Fibroblast of skin of back (primary cell): ENCODE measurements around the gene PINK1.

ENCODE experiments used
- DNase-seq: peaks from one replicate; pipeline ENCODE4 v3.0.0-alpha.2; 2013

The PINK1 gene

DNA sequence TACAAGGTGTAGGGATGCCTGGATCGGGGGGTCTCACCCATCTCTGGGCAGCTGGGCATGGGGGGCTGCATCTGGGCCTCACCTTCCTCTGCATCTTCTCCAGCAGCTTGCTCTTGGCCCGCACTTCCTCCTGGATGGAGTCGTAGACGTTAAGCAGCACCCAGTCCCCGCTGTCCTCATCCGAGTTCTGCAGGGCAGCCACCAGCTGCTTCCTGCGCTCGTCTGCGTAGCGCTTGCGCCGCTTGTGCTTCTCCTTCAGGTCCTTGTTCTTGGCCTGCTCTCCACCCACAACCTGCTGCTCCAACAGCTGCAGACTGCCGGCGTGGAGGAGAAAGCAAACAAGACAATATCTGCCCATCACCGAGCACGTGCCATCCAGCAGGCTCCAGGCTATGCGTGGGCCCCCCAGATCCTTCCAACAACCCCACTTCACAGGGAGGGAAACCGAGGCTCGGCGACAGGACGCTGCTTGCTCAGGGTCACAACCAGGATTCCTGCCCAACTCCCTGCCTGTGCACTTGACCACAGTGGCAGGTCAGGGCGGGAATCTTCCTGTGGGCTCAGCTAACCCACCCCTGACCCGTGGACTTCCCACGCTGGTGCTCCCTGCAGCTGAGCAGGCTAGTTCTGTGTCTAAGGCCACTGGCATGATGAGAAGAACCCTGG is 49.4 kb downstream of the PINK1 start:
- no peak for DNase-seq

DNA sequence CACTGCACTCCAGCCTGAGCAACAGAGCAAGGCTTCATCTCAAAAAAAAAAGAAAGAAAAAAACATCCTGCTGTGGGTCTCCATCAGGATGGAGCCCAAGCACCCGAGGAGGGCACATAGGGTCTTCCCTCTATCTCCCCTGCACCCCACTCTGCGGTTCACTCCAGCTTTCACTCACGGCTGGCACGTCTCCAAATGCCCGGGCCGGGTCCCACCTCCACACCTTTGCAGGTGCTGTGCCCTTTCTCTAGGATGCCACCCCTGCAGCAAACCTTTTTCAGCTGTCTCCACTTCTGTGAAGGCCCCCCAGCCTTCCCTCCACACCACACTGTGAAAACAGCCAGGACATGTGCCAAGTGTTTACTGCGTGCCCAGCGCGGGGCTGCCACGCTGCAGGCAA is 50.4 kb downstream of the PINK1 start:
- DNase-seq, result no peak

DNA sequence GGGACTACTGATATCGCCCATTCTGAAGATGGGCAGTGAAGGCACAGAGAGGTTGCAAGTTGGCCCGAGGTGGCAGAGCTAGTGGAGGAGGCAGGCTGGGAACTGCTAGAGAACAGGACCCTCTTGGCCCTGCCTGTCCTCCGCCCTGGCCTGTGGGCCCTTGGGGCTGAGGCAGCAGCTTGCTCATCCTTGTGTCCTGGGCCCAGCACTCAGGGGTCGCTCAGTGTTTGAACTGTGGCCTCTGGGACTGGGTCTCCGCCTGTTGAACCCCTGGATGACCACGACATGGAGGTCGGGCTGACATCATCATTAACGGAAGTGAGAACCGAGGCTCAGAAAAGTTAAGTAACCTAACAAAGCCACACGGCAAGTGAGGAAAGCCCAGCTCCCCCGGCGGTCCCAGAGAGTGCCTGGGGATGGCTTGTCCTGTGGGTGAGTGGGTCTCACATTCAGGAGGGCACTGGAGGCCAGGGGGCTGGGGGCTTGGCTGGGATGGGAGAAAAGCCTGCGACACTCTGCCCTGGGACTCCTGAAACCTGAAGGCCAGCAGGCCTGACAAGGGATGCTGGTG is 50.9 kb downstream of the PINK1 start:
- no peak for DNase-seq

DNA sequence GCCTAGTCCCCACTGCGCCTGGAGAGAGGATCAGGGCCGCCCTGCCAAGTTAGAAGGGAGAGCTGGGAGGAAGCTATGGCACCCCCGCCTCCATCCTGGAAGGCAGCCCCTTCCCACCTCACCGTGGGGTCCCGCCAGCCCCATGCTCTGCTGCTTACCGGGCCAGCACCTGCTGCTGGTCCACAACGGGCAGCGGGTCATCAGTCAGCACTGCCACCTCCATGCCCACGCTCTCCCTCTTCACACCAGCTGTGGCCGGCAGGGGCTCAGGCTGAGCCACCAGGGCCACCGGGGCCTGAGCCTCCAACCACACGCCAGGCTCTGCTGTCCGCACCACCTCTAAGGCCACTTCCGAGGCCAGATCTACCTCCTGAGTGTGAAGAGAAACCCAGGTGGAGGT is 51.4 kb downstream of the PINK1 start:
- no peak for DNase-seq

DNA sequence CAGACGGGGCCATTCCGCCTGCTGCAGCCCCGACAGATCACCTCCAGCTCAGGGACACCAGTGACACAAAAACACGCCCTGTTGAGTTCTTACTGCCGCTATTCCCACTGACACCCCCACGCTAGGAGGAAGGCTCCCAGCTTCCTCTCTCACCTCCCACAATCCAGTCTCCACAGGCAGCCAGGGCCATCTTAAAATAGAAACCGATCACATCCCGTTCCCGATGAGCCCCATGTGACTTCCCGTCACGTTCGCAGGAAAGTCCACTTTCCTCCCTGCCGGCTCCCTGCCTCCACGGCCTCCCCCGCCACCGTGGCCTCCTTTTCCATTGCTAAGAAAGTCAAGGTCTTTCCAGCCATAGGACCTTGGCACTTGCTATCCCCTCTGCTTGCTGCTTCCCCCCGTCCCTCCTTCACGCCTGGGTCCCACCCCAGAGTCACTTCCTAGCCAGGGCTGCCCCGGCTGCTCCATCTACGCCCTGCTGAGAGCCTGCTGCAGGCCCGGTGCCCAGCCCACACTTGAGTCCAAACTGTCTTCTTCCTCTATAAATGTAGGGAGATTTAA is 51.9 kb downstream of the PINK1 start:
- DNase-seq, result no peak

DNA sequence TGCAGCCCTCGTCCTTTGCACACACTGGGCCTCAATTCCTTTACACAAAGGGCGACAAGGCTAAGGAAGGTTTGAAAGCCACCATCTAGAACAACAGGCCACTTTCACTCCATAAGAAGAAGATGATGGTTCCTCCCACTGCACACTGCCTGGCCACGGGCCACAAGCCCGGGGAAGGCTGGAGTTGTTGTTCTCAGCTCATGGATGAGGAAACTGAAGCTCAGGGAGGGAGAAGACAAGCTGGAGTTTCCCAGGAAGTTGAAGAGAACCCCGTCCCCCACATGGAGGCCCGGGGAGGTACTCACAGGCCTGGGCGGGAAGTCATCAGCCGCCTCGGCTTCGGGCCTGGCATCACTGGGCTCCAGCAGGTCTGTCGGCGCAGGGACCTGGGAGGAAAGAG is 52.5 kb downstream of the PINK1 start:
- no peak for DNase-seq

DNA sequence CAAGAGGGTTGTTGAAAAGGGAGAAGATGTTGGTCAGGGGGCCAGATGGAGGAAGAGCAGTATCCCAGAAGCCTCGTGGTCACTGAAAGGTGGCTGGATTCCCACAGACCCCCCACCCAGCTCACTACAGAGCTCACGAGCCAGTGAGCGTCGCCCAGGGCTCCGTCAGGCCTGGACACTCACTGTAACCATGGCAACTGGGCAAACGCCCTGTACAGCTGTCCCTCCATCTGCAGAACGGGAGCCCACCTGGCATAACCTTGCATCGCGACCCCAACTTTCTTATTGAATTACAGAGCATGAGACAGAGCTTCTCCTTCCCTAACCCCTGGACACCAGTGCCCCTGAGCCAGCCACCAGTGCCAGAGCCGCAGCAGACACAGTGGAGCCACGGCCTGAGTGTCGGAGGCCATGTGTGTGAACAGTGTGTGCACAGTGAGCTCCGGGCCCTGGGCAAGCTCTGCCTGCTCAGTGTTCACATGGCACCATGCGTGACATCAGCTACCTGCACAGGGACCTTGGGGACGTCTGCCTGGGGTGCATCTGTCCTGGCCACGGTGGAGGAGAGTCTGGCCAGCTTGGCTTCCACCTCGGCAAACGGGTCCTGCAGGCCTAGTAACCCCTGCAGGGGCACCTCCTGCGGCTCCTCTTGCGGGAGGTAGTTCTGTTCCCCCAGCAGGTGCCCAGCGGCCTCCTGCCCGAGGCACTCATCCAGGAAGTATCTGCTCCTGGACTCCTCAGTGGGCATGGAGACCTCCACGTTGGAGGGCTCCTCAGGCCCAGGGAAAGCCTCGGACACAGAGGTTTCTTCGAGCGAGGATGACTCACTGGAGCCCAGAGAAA is 53.8 kb downstream of the PINK1 start:
- DNase-seq, result no peak

DNA sequence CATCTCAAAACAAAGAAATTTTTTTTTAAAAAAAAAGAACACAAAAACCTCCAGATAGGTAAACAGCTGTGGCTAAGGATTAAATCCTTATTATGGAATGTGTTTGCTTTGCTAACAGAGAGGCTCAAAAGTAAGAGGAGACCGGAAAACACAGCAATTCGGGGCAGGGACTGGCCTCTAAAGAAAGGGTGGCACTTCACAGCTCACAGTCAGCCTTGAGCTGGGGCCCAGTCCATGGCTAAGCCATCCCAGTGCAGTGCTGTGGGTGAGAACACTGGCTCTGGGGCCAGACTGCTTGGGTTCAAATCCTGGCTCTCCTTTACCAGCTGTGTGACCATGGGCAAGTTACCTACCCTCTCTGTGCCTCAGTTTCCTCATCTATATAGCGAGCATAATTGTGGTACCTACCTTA is 56.4 kb downstream of the PINK1 start:
- DNase-seq, result no peak

DNA sequence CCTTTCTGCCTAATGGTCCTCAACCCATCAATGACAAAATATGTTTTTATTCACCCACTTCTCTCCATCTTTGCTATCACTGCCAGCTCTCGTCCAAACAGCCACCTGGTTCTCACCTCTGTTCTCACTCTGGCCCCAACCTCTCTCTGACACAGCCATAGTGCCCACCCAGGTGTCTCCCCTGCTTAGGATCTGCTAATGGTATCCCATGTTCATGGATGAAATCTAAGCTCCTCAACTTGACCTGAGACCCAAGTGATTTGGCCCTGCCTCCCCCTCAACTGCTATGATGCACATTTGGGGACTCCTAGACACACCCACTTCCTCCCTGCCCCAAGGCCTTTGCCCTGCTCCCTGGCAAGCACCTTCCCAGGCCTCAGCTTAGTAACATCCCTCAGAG is 58.6 kb downstream of the PINK1 start:
- DNase-seq, result no peak

DNA sequence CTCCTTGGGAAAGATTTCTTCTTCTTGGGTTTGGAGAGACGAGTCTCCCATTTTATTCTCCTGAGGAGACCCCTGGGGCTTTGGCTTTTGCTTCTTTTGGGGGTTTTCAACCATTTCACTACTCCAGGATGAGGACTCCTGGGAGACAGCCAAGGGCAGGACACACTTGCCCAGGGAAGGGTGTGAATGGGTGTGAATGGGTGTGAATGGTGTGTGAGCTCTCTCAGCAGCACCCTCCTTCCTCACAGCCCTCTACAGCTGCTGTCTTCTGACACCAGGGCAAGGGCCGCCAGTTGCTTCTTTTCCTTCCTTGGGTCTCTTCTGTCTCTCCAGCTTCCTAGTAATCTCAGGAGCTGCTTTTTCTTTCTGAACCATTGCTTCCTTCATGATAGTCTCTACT is 60.4 kb downstream of the PINK1 start:
- DNase-seq, result no peak

DNA sequence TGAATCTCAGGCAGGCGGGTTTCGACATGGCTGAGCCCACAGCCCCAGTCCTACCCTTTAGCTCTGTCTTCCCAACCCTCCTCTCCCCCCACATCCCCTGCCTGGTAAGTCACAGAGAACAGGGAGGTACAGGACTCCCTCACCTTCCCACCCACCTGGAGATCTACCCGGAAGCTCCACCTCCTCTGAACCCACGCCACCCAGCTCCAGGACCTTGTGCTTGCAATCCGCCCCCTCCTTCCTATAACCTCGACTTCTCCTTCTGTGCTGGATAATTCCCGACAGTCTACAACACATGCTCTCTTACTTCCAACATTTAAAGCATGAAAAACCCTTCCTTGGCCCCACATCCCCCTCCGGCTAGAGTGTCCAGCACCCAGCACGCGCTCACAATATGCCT is 62.3 kb downstream of the PINK1 start:
- DNase-seq, result no peak

DNA sequence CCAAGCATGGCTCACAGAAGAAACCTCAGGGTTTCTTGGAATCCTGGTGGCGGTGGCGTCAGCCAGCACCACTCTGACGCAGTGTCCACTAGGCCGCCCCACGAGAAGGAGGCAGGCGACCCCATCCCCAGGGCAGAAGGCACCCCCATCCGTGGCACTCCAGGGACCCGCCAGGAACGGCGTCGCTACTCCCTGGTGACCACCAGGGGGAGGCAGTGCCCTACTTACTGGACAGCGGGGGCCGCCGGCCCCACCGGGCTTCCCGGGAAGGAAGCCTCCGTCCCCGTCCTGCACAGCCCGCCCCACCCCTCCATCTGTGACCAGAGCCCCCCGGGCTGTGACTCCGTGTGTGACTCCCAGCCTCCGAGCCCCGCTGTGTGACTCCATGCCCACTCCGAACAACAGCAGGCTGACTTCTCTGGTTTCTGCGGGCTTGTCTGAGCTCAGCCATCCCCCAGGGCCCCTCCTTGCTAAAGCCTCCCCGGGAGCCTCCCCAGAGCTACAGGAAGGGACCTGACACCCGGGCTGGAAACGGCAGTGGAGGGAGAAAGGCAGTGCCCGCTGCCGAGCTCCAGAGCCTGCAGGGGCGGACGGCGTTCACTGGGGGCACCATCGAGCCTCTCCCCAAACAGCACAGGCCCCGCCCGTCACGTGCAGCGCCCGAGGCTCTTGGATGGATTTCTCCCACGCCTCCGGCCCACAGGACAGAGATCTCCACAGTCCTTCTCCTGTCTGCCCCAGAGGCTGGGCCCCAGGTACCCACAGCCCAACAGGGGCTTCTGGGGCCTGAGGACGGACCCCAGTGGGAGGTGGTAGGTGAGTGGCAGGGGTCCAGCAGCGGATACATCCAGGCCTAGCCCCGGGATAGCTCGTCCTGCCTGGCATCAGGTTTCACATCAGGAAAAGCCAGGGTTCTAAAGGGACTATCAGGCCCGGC is 63.4 kb downstream of the PINK1 start:
- DNase-seq, result peak; percentile 95

DNA sequence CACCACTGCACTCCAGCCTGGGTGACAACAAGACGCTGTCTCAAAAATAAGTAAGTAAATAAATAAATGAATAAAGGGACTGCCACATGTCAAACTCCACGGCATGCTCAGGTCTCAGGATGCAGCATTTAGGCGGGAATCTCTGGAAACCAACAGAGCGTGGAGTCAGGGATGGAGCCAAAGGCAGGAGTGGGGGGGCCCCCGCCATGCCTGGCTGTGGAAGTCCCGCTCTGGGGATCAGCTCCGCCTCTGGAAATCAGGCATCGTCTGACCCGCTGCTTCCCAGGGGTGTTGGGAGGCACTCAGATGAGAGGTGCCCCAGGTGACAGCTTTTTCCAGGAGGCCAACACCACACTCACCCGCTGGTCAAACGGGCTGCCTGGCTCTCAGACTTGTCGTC is 64.3 kb downstream of the PINK1 start:
- DNase-seq, result no peak

DNA sequence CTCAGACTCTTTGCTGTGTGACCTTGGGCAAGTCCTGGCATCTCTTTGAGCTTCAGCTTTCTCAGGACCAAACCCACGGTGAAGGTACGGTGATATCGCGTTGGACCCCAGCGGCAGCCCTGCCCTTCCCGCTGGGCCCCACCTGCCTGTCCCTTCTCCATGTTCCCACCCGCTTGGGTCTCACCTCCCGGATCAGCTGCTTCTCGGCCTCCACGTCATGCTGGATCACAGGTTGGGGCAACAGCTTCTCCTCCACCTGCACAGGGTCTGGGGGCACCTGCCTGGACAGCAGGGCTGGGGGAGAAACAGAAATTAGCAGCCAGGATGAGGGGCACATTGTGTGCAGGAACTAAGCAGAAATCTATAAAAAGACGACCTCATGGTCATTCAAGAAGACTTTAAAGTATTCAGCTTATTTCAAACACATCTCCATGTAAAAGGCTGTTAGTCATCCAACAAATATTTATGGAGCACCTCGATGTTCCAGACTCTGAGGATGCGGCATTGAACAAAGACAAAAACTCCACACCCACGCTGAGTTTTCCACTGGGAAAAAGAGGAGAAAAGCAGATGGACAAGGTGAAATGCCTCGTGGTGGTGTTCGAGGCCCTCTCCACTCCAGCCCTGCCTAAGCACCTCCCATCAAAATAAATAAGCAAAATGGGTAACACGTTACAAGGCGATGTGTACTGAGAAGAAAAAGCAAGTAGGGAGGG is 65.1 kb downstream of the PINK1 start:
- DNase-seq, result peak; percentile 85

DNA sequence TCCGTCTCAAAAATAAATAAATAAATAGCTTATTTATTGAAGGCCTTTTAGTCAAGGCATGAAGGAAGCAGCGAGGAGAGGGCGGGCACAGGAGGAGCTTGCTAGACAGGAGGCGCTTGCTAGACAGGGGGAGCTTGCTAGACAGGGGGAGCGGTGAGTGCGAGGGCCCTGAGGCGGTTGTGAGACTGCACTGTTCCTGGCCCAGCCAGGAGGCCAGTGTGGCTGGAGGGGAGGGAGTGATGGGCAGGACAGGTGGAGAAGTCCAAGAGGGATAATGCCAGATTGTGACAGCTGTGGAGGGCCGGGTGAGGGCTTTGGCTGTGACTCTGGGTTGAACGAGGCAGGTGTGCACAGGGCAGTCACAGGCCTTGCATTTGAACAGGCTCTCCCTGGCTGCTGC is 66.3 kb downstream of the PINK1 start:
- DNase-seq, result no peak

DNA sequence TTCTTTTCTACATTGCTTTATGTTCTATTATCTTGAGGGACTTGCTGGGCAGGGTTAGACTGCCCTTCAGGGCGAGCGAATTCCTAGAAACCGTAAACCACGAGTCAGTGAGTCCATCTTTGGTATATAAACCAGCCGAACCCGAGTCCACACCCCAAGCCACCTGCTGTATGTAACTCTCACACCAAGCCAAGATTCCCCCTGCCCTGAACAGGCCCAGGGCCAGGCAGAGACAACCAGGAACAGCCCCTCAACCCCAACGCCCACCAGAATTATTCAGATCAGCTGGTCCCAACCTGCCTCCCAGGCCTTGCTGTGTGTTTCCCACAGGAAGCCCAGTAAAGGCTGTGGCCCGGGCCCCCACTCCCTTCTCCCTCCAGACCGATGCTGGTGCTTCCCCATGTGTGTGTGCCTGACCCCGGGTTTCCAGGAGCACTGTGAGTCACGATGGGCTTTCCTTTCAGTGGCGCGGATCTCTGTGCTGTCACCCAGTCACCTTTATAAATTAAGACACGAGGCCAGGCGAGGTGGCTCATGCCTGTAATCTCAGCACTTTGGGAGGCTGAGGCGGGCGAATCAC is 67.5 kb downstream of the PINK1 start:
- DNase-seq, result no peak
